GM21619 (cell line): Measurements from ENCODE around the gene UBE2F.
"Not testable (repeated sequence)": the region's sequence is repeated elsewhere in the genome, so short reads cannot be mapped to it uniquely, and the experiment has no call there.

Experiments used
- ATAC-seq: cut with Tn5 transposase; IDR thresholded peaks from one replicate; pipeline ENCODE4 v1.9.1; 2021; ENCODE audit not compliant: unreplicated experiment

The UBE2F gene

GRCh38 chr2:237943395-237944094 is 23.3 kb upstream of the UBE2F start:
- no peak for ATAC-seq

- no peak for ATAC-seq
Measured at GRCh38 chr2:237944302-237944701, 22.5 kb upstream of the UBE2F start.

- ATAC-seq, result no peak
Measured at GRCh38 chr2:237946423-237946822, 20.4 kb upstream of the UBE2F start.

- not testable (repeated sequence) for ATAC-seq
Measured at GRCh38 chr2:237951354-237951753, 15.5 kb upstream of the UBE2F start.

- ATAC-seq, result no peak
Measured at GRCh38 chr2:237951878-237952277, 14.9 kb upstream of the UBE2F start.

- ATAC-seq, result no peak
Measured at GRCh38 chr2:237952851-237953250, 14.0 kb upstream of the UBE2F start.

- ATAC-seq, result no peak
Measured at GRCh38 chr2:237955640-237956401, 11.0 kb upstream of the UBE2F start.

GRCh38 chr2:237956402-237956736 is 10.4 kb upstream of the UBE2F start:
- no peak for ATAC-seq

GRCh38 chr2:237961637-237962036 is 5.2 kb upstream of the UBE2F start:
- no peak for ATAC-seq

GRCh38 chr2:237962432-237963084 is 4.3 kb upstream of the UBE2F start:
- ATAC-seq, result no peak

- ATAC-seq, result not testable (repeated sequence)
Measured at GRCh38 chr2:237963490-237963991, 3.3 kb upstream of the UBE2F start.

GRCh38 chr2:237964194-237964577 is 2.6 kb upstream of the UBE2F start:
- no peak for ATAC-seq

- ATAC-seq, result no peak
Measured at GRCh38 chr2:237964578-237965404, 2.0 kb upstream of the UBE2F start.

GRCh38 chr2:237965844-237966243 is 970 bp upstream of the UBE2F start:
- not testable (repeated sequence) for ATAC-seq

GRCh38 chr2:237966250-237966564 is 607 bp upstream of the UBE2F start:
- ATAC-seq, result peak; percentile 26

- peak; percentile 0 for ATAC-seq
Measured at GRCh38 chr2:237967463-237967951, 693 bp downstream of the UBE2F start.

- ATAC-seq, result peak; percentile 49
Measured at GRCh38 chr2:237968048-237968862, 1.4 kb downstream of the UBE2F start.

GRCh38 chr2:237971661-237972060 is 4.8 kb downstream of the UBE2F start:
- ATAC-seq, result no peak

- no peak for ATAC-seq
Measured at GRCh38 chr2:237972211-237972610, 5.4 kb downstream of the UBE2F start.

- no peak for ATAC-seq
Measured at GRCh38 chr2:237972936-237973335, 6.1 kb downstream of the UBE2F start.
